Transverse colon (tissue), 3 donors: ENCODE measurements around the gene UQCR11.

Source experiments
- CTCF ChIP-seq, 5 experiments: fragments of 200-600 bp in 3 of 5; fragments of 450-650 bp in 2 of 5; sonication (generic) in 3 of 5; IDR thresholded peaks; 1 replicate in 2 of 5; 2 replicates in 3 of 5; pipeline ENCODE4 v1.5.1; 2016 to 2017; ENCODE audit warnings: antibody characterized with exemption in 5 of 5, inconsistent platforms in 3 of 5, mild to moderate bottlenecking in 2 of 5, moderate library complexity in 1 of 5
- POLR2A ChIP-seq: fragments of 450-650 bp; IDR thresholded peaks from one replicate; pipeline ENCODE4 v1.6.1; 2016; ENCODE audit warnings: antibody characterized with exemption, mild to moderate bottlenecking, moderate library complexity

GRCh38 chr19:1613808-1614570 lies 8.7 kb upstream of the UQCR11 start:
- TF ChIP-seq CTCF (IDR thresholded peaks at IDR 0.05) (no peak), POLR2A (no peak)
